Common myeloid progenitor, CD34-positive (primary cell): ENCODE data around the gene ERC2.

ENCODE experiments used
- CTCF ChIA-PET: fragments of 350-600 bp; sonication (Branson Sonifier 250); formaldehyde crosslinking; loops from one replicate; lab custom pipeline; 2021; ENCODE audit warnings: antibody characterized with exemption; lab: Charles Lee
- POLR2A ChIA-PET: fragments of 350-600 bp; sonication (Branson Sonifier 250); formaldehyde crosslinking; loops from one replicate; lab custom pipeline; 2021; ENCODE audit warnings: antibody characterized with exemption; lab: Charles Lee
- DNase-seq, 3 donors: peaks; one replicate each; pipeline versions ENCODE4 v3.0.0 to v3.0.0-alpha.2; 2013
- H3K27ac ChIP-seq, 2 experiments: 1 replicate in 1 of 2; 2 replicates in 1 of 2; pipeline ENCODE4 v1.7.0; 2013; ENCODE audit warnings: inconsistent platforms in 2 of 2, low read length in 2 of 2, mild to moderate bottlenecking in 2 of 2, low read depth in 1 of 2, moderate library complexity in 1 of 2; ENCODE audit not compliant: severe bottlenecking in 2 of 2, insufficient read depth in 1 of 2, poor library complexity in 1 of 2
- H3K27me3 ChIP-seq, 5 experiments: replicated peaks in 2 of 5; 1 replicate in 3 of 5; 2 replicates in 2 of 5; pipeline versions ENCODE4 v1.6.1 to v1.7.0; 2013; ENCODE audit warnings: low read length in 4 of 5, mild to moderate bottlenecking in 2 of 5, moderate library complexity in 2 of 5, inconsistent platforms in 1 of 5; ENCODE audit not compliant: insufficient read depth in 5 of 5, control insufficient read depth in 4 of 5
- H3K36me3 ChIP-seq, 4 experiments: 1 replicate in 2 of 4; 2 replicates in 2 of 4; pipeline versions ENCODE4 v1.6.1 to v1.7.0; 2013; ENCODE audit warnings: low read length in 3 of 4, control low read depth in 1 of 4, mild to moderate bottlenecking in 1 of 4; ENCODE audit not compliant: control insufficient read depth in 4 of 4, insufficient read depth in 4 of 4
- H3K4me1 ChIP-seq, 4 experiments: 1 replicate in 3 of 4; 2 replicates in 1 of 4; pipeline versions ENCODE4 v1.6.1 to v1.7.1; 2013; ENCODE audit warnings: low read length in 3 of 4, mild to moderate bottlenecking in 3 of 4, control low read depth in 1 of 4, inconsistent platforms in 1 of 4, moderate library complexity in 1 of 4; ENCODE audit not compliant: control insufficient read depth in 4 of 4, insufficient read depth in 4 of 4; ENCODE audit errors: control extremely low read depth in 1 of 4
- H3K4me3 ChIP-seq, 7 experiments: 1 replicate in 4 of 7; 2 replicates in 3 of 7; pipeline versions ENCODE4 v1.5.1 to v1.7.0; 2013; ENCODE audit warnings: mild to moderate bottlenecking in 7 of 7, low read length in 6 of 7, moderate library complexity in 6 of 7, inconsistent platforms in 2 of 7, low read depth in 2 of 7, control low read depth in 1 of 7; ENCODE audit not compliant: insufficient read depth in 4 of 7, control insufficient read depth in 1 of 7; ENCODE audit errors: extremely low read depth in 1 of 7
- H3K9me3 ChIP-seq, 5 experiments: 1 replicate in 4 of 5; 2 replicates in 1 of 5; pipeline versions ENCODE4 v1.6.1 to v1.7.1; 2013; ENCODE audit warnings: low read length in 4 of 5, mild to moderate bottlenecking in 2 of 5, inconsistent platforms in 1 of 5, low read depth in 1 of 5, moderate library complexity in 1 of 5; ENCODE audit not compliant: control insufficient read depth in 4 of 5, insufficient read depth in 2 of 5; ENCODE audit errors: control extremely low read depth in 1 of 5
- WGBS: methylation state at CpG from one replicate; pipeline ENCODE4 v1.1.5; 2013; ENCODE audit not compliant: insufficient coverage; 5-methylcytosine and 5-hydroxymethylcytosine counted together

Gene ERC2

DNA sequence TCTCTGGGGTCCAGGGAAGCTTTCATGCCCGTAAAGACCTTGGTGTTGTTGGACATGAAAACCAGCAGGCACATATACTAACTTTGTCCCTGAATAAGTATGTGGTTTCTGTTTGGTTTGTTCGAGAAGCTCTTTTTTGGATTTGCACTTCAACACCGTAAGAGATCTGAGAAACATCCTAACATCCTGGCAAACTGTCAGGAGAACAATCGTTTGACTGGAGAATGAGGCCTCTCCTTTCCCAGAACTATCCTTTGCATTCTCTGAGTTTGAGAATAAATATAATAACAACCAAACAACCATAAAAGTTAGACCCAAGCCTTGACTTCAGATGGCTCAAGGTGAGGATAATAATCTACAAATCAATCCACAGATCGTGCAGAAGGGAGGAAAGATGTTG lies 750.8 kb downstream of the ERC2 start:
- POLR2A ChIA-PET = no interaction called here
- Histone ChIP-seq H3K4me1 (no peaks in the 10 kb centered on the region), H3K36me3 (no peaks in the 10 kb centered on the region), H3K27ac (no peak overlapping the region), H3K9me3 (no peaks in the 10 kb centered on the region), H3K4me3 (no peak overlapping the region), H3K27me3 (peaks cover 0 to 37% (median 7%) of the 10 kb centered on the region in 5 experiments)
- DNase-seq = no peak
- WGBS = 93% methylated on average over 3 of the region's 5 CpGs
- CTCF ChIA-PET = no interaction called here

DNA sequence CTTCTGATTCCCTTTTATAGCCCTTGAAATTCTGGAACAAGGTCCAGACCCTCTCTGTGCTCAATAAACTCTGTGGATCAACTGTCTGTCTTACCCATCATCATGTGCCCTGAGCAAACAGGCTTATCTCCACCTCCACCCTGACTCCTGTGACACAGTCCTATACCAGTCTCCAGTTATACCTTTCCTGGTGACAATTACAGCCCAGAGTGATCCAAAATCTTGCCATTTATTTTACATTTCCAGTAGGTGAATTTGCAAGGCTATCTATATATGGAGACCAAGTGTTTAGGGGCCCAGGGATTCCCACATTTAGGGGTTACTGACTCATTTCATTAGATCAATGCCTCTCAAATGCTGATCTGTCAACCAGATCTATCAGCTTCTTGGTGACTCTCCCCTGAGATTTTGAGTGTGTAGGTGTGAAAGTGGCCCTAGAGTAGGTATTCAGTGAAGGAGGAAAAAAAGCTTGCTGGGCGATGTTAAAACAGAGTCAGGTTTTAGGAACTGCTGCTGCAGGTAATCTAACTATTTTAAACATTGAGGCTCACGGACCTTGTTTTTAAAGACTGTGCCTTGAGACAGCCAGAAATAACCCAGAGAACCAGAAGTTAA lies 751.5 kb downstream of the ERC2 start:
- DNase-seq = no peak
- Histone ChIP-seq H3K9me3 (no peaks in the 10 kb centered on the region), H3K27ac (no peak overlapping the region), H3K27me3 (peaks cover 0 to 37% (median 7%) of the 10 kb centered on the region in 5 experiments), H3K4me3 (no peak overlapping the region), H3K4me1 (no peaks in the 10 kb centered on the region), H3K36me3 (no peaks in the 10 kb centered on the region)
- ChIA-PET CTCF (no interaction called here), POLR2A (no interaction called here)
- WGBS = 100% methylated on average over 2 of the region's 2 CpGs

DNA sequence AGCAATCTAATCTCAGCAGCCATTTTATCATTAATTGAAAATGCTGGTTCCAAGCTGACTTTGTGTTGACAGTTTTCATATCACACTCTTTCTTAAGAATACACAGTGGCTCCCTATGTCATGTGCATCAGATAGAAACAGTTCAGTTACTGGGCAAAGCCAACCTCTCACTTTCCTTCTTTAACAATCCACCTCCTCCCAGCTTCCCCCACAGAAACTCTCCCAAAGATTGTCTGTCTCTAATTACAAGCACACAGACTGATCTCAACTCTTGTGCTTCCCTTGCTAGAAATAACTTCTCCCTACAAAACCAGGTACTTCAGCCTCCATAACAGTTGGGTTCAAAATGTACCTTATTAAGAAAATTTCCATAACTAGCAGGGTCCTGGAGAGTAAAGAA lies 752.2 kb downstream of the ERC2 start:
- POLR2A ChIA-PET = no interaction called here
- Histone ChIP-seq H3K9me3 (no peaks in the 10 kb centered on the region), H3K4me1 (no peaks in the 10 kb centered on the region), H3K27ac (no peak overlapping the region), H3K36me3 (no peaks in the 10 kb centered on the region), H3K27me3 (peaks cover 0 to 37% (median 7%) of the 10 kb centered on the region in 5 experiments), H3K4me3 (no peak overlapping the region)
- CTCF ChIA-PET = no interaction called here
- DNase-seq = no peak

DNA sequence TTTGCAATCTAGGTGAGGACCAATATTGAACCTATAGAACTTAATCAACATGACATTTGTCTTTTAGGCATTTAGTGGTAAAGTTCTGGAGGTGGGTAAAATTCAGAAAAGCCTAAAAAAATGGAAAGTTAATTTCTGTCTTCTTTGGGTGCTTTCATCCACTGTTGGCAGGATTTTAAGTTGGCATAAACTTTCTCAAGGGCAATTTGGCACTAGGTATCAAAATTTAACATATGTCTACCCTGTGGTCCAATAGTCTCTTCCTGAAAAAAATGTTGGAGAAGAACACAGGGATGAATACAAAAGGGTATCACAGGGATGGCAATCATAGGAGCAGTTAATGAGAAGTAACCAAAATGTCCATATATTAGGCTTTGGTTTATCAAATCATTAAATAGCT lies 754.2 kb downstream of the ERC2 start:
- Histone ChIP-seq H3K9me3 (no peaks in the 10 kb centered on the region), H3K27me3 (peaks cover 0 to 29% (median 5%) of the 10 kb centered on the region in 5 experiments), H3K4me1 (no peaks in the 10 kb centered on the region), H3K27ac (no peak overlapping the region), H3K36me3 (no peaks in the 10 kb centered on the region), H3K4me3 (no peak overlapping the region)
- ChIA-PET POLR2A (no interaction called here), CTCF (no interaction called here)
- no peak for DNase-seq

DNA sequence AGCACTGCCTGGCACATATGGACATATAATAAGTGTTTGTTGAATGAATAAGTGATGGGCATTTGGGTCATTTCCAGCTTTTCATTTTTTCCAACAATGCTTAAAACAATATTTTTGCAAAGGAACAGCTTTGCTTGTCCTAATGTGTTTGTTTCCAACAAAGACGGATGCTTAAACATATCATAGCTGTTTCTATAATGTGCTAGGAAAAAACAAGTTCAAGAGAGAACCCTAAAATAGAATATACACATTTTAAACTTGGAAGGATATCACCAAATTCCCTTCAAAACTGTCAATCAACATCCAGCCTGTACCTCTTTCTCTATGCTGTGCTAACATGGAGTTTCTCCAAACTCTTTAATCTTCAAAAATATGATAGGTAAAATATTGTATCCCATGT lies 756.6 kb downstream of the ERC2 start:
- H3K9me3 ChIP-seq = no peaks in the 10 kb centered on the region
- no peak overlapping the region for H3K4me3 ChIP-seq
- no peak overlapping the region for H3K27ac ChIP-seq
- peaks cover 0 to 15% (median 5%) of the 10 kb centered on the region in 5 experiments for H3K27me3 ChIP-seq
- DNase-seq = no peak
- no peaks in the 10 kb centered on the region for H3K36me3 ChIP-seq
- H3K4me1 ChIP-seq = no peaks in the 10 kb centered on the region
- CTCF ChIA-PET = no interaction called here
- POLR2A ChIA-PET = no interaction called here
- WGBS = no CpG with 5 or more reads among the region's 1 CpG

DNA sequence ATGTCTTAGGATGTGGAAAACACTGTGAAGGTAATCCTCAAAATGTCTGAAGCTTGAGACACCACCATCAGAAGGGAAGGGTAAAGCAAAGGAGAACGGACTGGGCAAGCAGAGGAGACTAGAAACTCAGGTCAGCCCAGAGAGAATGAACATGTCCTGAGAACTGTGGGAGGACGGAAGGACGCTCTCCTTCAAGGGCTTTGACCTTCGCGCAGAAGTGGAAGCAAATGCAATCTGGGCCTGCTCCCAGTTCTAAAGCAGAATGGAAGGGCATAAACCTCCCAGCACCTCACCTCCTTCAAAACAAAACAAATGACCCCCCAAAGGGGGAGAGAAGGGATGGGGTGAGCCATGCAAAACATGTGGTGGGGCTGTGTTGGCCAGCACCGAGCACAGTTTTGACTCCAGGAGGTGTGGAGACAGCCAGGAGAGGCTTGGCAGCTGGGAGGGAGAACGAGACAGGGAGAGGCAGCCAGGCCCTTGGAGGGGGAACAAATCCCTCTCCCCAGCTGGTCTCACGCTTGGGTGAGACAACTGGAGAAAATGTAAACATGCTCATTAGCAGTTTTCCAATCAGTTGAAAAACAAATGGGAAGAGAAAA lies 758.8 kb downstream of the ERC2 start:
- no peak for DNase-seq
- Histone ChIP-seq H3K9me3 (no peaks in the 10 kb centered on the region), H3K27ac (no peak overlapping the region), H3K4me1 (no peaks in the 10 kb centered on the region), H3K36me3 (no peaks in the 10 kb centered on the region), H3K4me3 (no peak overlapping the region), H3K27me3 (peaks cover 0 to 10% (median 0%) of the 10 kb centered on the region in 5 experiments)
- CTCF ChIA-PET = interaction anchor here (1.6 kb wide), 1 partner anchor 12 kb away, joined by 4 read pairs; no protein-coding TSS in a partner anchor
- POLR2A ChIA-PET = no interaction called here
- 98% methylated on average over 6 of the region's 8 CpGs for WGBS

DNA sequence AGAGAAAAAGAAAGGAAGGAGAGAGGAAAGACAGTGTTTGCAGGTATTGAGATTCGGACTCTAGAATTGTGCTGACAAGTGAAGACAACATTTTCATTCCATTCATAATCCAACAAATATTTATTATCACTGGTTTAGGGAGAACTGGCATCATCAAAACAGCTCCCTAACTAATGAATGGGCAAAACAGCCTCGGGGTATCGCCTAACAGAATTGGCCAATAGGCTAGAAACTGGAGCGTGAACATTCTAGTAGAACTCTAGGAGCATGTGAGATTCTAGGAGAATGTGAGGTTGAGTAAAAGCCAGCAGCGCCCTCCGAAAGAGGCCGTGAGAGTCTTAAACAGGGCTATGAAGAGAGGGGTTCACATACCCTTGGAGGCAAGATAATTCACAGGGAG lies 759.3 kb downstream of the ERC2 start:
- ChIA-PET POLR2A (no interaction called here), CTCF (no interaction called here)
- Histone ChIP-seq H3K27me3 (peaks cover 0 to 12% (median 0%) of the 10 kb centered on the region in 5 experiments), H3K4me3 (no peak overlapping the region), H3K4me1 (no peaks in the 10 kb centered on the region), H3K36me3 (no peaks in the 10 kb centered on the region), H3K27ac (no peak overlapping the region), H3K9me3 (no peaks in the 10 kb centered on the region)
- no peak for DNase-seq
- 97% methylated on average over 4 of the region's 7 CpGs for WGBS
